Mesenchymal stem cell (in vitro differentiated cells and primary cell): ENCODE results near the gene PLRG1.

Experiments used
- DNase-seq: peaks from one replicate; pipeline ENCODE4 v3.0.0-alpha.2; 2013
- H2AFZ ChIP-seq: one replicate; pipeline ENCODE4 v1.6.1; 2013; ENCODE audit warnings: low read depth, mild to moderate bottlenecking, control low read depth, inconsistent platforms, low read length, moderate library complexity
- H2AK5ac ChIP-seq: 2 replicates; pipeline ENCODE4 v1.6.1; 2013; ENCODE audit warnings: low read length, moderate library complexity, mild to moderate bottlenecking, inconsistent platforms; ENCODE audit not compliant: severe bottlenecking
- H2BK120ac ChIP-seq: one replicate; pipeline ENCODE4 v1.6.1; 2013; ENCODE audit warnings: low read depth, mild to moderate bottlenecking, inconsistent platforms, low read length, moderate library complexity
- H2BK12ac ChIP-seq, 2 experiments: one replicate each; pipeline ENCODE4 v1.6.1; 2013; ENCODE audit warnings: inconsistent platforms in 2 of 2, low read length in 2 of 2, mild to moderate bottlenecking in 2 of 2, moderate library complexity in 2 of 2, control low read depth in 1 of 2
- H2BK15ac ChIP-seq: one replicate; pipeline ENCODE4 v1.6.1; 2013; ENCODE audit warnings: mild to moderate bottlenecking, low read depth, inconsistent platforms; ENCODE audit not compliant: poor library complexity, severe bottlenecking
- H2BK5ac ChIP-seq: 2 replicates; pipeline ENCODE4 v1.6.1; 2013; ENCODE audit warnings: low read depth, mild to moderate bottlenecking, low read length, control low read depth, inconsistent platforms; ENCODE audit not compliant: poor library complexity, severe bottlenecking
- H3K14ac ChIP-seq, 2 experiments: one replicate each; pipeline ENCODE4 v1.6.1; 2013; ENCODE audit warnings: inconsistent platforms in 2 of 2, low read length in 2 of 2, control low read depth in 1 of 2, mild to moderate bottlenecking in 1 of 2, moderate library complexity in 1 of 2
- H3K18ac ChIP-seq, 2 experiments: one replicate each; pipeline ENCODE4 v1.6.1; 2013; ENCODE audit warnings: inconsistent platforms in 2 of 2, low read length in 2 of 2, control low read depth in 1 of 2, low read depth in 1 of 2, mild to moderate bottlenecking in 1 of 2
- H3K23ac ChIP-seq, 2 experiments: one replicate each; pipeline ENCODE4 v1.6.1; 2013; ENCODE audit warnings: inconsistent platforms in 2 of 2, low read length in 2 of 2, mild to moderate bottlenecking in 2 of 2, moderate library complexity in 2 of 2, control low read depth in 1 of 2
- H3K27ac ChIP-seq: 2 replicates; pipeline ENCODE4 v1.5.1; 2013; ENCODE audit warnings: mild to moderate bottlenecking, moderate library complexity, low read length, control low read depth, inconsistent platforms; ENCODE audit not compliant: poor library complexity, severe bottlenecking
- H3K27me3 ChIP-seq, 2 experiments: 2 replicates each; pipeline versions ENCODE4 v1.6.1 to v1.7.0; 2013; ENCODE audit warnings: low read length in 2 of 2, mild to moderate bottlenecking in 2 of 2, moderate library complexity in 2 of 2, control low read depth in 1 of 2, inconsistent platforms in 1 of 2; ENCODE audit not compliant: control insufficient read depth in 1 of 2, insufficient read depth in 1 of 2
- H3K36me3 ChIP-seq, 2 experiments: 2 replicates each; pipeline versions ENCODE4 v1.6.1 to v1.7.0; 2013; ENCODE audit warnings: low read length in 2 of 2, control low read depth in 1 of 2, inconsistent platforms in 1 of 2, low read depth in 1 of 2, mild to moderate bottlenecking in 1 of 2; ENCODE audit not compliant: insufficient read depth in 2 of 2, control insufficient read depth in 1 of 2
- H3K4ac ChIP-seq, 2 experiments: one replicate each; pipeline ENCODE4 v1.6.1; 2013; ENCODE audit warnings: inconsistent platforms in 2 of 2, low read length in 2 of 2, mild to moderate bottlenecking in 2 of 2, moderate library complexity in 2 of 2, control low read depth in 1 of 2, low read depth in 1 of 2
- H3K4me1 ChIP-seq: 2 replicates; pipeline ENCODE4 v1.6.1; 2013; ENCODE audit warnings: low read depth, low read length, control low read depth; ENCODE audit not compliant: control insufficient read depth, insufficient read depth
- H3K4me2 ChIP-seq: 2 replicates; pipeline ENCODE4 v1.6.1; 2013; ENCODE audit warnings: low read length, mild to moderate bottlenecking, inconsistent platforms; ENCODE audit not compliant: poor library complexity, severe bottlenecking
- H3K4me3 ChIP-seq, 2 experiments: 2 replicates each; pipeline versions ENCODE4 v1.5.1 to v1.7.0; 2013; ENCODE audit warnings: low read length in 2 of 2, mild to moderate bottlenecking in 2 of 2, control low read depth in 1 of 2, low read depth in 1 of 2; ENCODE audit not compliant: insufficient read depth in 1 of 2
- H3K79me1 ChIP-seq: replicated peaks from 2 replicates; pipeline ENCODE4 v1.6.1; 2013; ENCODE audit warnings: mild to moderate bottlenecking, control low read depth, low read length, inconsistent platforms; ENCODE audit not compliant: poor library complexity, severe bottlenecking
- H3K9ac ChIP-seq: 2 replicates; pipeline ENCODE4 v1.7.0; 2013; ENCODE audit warnings: mild to moderate bottlenecking, low read length, moderate library complexity
- H3K9me3 ChIP-seq: 2 replicates; pipeline ENCODE4 v1.7.0; 2013; ENCODE audit warnings: mild to moderate bottlenecking, low read length; ENCODE audit not compliant: control insufficient read depth
- H4K8ac ChIP-seq: one replicate; pipeline ENCODE4 v1.6.1; 2013; ENCODE audit warnings: inconsistent platforms, mild to moderate bottlenecking, low read length, moderate library complexity
- H4K91ac ChIP-seq: one replicate; pipeline ENCODE4 v1.6.1; 2013; ENCODE audit warnings: mild to moderate bottlenecking, low read length, inconsistent platforms
- WGBS: methylation state at CpG from one replicate; pipeline ENCODE4 v1.1.7; 2013; ENCODE audit warnings: mixed read lengths; 5-methylcytosine and 5-hydroxymethylcytosine counted together

PLRG1 gene

DNA sequence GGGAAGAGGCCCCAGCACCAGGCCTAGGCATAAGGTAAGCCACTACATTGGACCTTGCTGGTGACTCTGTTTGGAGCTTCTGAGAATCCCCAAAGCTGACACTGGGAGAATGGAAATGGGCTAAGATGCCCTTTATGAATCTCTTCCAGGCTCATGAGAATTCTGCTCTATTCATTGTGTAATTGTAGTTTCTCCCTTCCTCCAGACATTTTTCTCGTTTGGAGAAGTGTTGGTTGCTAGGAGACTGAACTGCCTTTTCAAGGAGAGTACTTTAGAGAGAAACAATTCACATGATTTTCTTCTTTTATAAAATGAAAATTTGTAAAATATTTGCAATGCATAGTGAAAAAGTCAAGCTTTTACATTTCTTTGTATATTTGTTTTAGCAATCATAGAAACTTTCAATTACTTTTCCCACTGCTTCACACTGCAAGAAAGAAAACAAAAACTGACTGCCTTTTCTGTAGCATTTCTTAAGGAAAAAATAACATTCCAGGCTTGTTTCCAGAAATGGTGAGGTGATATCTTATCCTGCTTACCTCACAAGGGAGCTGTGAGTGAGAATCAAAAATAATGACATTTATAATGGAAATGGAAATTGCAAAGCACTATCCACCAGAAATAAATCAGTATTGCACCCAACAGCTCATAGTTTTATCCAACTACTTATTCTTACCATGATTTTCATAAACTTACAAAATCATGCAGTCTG lies 33.7 kb downstream of the PLRG1 start:
- H2AK5ac ChIP-seq = no peak overlapping the region
- H4K8ac ChIP-seq = no peak overlapping the region
- H3K14ac ChIP-seq = no peak overlapping the region
- peaks cover 4% of the 10 kb centered on the region for H3K9me3 ChIP-seq
- DNase-seq = no peak
- no peak overlapping the region for H3K9ac ChIP-seq
- no peak overlapping the region for H3K4ac ChIP-seq
- no CpG with 5 or more reads among the region's 1 CpG for WGBS
- H2BK12ac ChIP-seq = no peak overlapping the region
- H3K4me2 ChIP-seq = no peak overlapping the region
- no peak overlapping the region for H3K4me3 ChIP-seq
- no peaks in the 10 kb centered on the region for H3K79me1 ChIP-seq
- H2BK120ac ChIP-seq = no peak overlapping the region
- no peaks in the 10 kb centered on the region for H3K4me1 ChIP-seq
- no peak overlapping the region for H2AFZ ChIP-seq
- peaks cover 32 to 56% of the 10 kb centered on the region in 2 experiments for H3K27me3 ChIP-seq
- no peak overlapping the region for H2BK15ac ChIP-seq
- H4K91ac ChIP-seq = no peak overlapping the region
- H2BK5ac ChIP-seq = no peak overlapping the region
- H3K18ac ChIP-seq = no peak overlapping the region
- no peak overlapping the region for H3K23ac ChIP-seq
- no peaks in the 10 kb centered on the region for H3K36me3 ChIP-seq
- no peak overlapping the region for H3K27ac ChIP-seq

DNA sequence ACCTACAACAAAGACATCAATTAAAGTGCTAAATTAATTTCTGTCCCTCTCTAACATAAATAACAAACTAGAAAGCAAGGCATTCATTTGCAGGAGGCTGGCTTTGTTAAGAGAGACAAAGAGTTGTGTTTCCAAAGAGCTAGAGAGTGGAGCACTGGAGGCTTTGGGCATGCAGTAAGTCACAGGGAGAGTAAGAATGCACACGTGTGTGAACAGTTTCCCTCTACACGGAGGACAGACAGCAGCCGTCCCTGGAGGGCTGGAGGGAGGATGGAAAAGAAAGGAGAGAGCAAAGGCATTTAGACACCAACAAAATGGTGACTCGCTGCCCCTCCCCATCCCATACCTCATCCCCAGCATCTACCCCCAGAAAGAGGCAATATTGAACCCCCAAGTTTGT lies 38.2 kb downstream of the PLRG1 start:
- no peak overlapping the region for H2AFZ ChIP-seq
- H3K18ac ChIP-seq = no peak overlapping the region
- no peak overlapping the region for H3K23ac ChIP-seq
- H3K4me2 ChIP-seq = no peak overlapping the region
- H3K9me3 ChIP-seq = peaks cover 4% of the 10 kb centered on the region
- DNase-seq = no peak
- H3K9ac ChIP-seq = no peak overlapping the region
- no peak overlapping the region for H3K4ac ChIP-seq
- no peaks in the 10 kb centered on the region for H3K36me3 ChIP-seq
- H3K27ac ChIP-seq = no peak overlapping the region
- no peak overlapping the region for H2BK120ac ChIP-seq
- no peak overlapping the region for H4K8ac ChIP-seq
- H4K91ac ChIP-seq = no peak overlapping the region
- peaks cover 17 to 55% of the 10 kb centered on the region in 2 experiments for H3K27me3 ChIP-seq
- no peak overlapping the region for H2BK15ac ChIP-seq
- no peak overlapping the region for H2BK5ac ChIP-seq
- no peaks in the 10 kb centered on the region for H3K79me1 ChIP-seq
- 61% methylated on average over 2 of the region's 4 CpGs for WGBS
- no peak overlapping the region for H3K4me3 ChIP-seq
- H2AK5ac ChIP-seq = no peak overlapping the region
- H2BK12ac ChIP-seq = no peak overlapping the region
- no peak overlapping the region for H3K14ac ChIP-seq
- no peaks in the 10 kb centered on the region for H3K4me1 ChIP-seq

DNA sequence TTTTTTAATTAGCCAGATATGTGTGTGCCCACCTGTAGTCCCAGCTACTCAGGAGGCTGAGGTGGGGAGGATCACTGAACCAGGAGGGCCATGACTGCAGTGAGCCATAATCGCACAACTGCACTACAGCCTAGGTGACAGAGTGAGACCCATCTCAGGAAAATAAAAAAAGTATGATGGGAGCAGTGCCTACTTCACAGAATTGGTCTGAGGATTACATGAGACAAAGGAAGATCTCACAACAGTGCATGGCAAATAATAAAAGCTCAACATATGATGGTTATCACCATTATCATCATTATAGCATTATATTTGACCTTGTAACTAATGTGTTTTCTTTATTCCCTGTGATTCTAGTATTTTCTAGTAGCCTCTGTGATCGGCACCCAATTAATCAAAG lies 38.7 kb downstream of the PLRG1 start:
- H3K14ac ChIP-seq = no peak overlapping the region
- no peak overlapping the region for H3K4me3 ChIP-seq
- H3K18ac ChIP-seq = no peak overlapping the region
- no peak overlapping the region for H3K9ac ChIP-seq
- H3K36me3 ChIP-seq = no peaks in the 10 kb centered on the region
- H2AFZ ChIP-seq = no peak overlapping the region
- H3K4ac ChIP-seq = no peak overlapping the region
- H2BK120ac ChIP-seq = no peak overlapping the region
- no peak overlapping the region for H2BK5ac ChIP-seq
- H2BK12ac ChIP-seq = no peak overlapping the region
- H3K79me1 ChIP-seq = no peaks in the 10 kb centered on the region
- peaks cover 17 to 53% of the 10 kb centered on the region in 2 experiments for H3K27me3 ChIP-seq
- peaks cover 4% of the 10 kb centered on the region for H3K9me3 ChIP-seq
- no peak overlapping the region for H3K23ac ChIP-seq
- H2BK15ac ChIP-seq = no peak overlapping the region
- DNase-seq = no peak
- H3K27ac ChIP-seq = no peak overlapping the region
- no peak overlapping the region for H4K91ac ChIP-seq
- H3K4me1 ChIP-seq = no peaks in the 10 kb centered on the region
- no peak overlapping the region for H2AK5ac ChIP-seq
- H4K8ac ChIP-seq = no peak overlapping the region
- 61% methylated on average over 2 of the region's 2 CpGs for WGBS
- H3K4me2 ChIP-seq = no peak overlapping the region

GRCh38 chr4:154507156-154507555 lies 43.0 kb downstream of the PLRG1 start:
- Histone ChIP-seq H3K9ac (no peak overlapping the region), H4K8ac (no peak overlapping the region), H3K4me1 (no peaks in the 10 kb centered on the region), H3K4me3 (no peak overlapping the region), H3K18ac (no peak overlapping the region), H3K9me3 (no peaks in the 10 kb centered on the region), H3K79me1 (no peaks in the 10 kb centered on the region), H2AFZ (no peak overlapping the region), H3K4me2 (no peak overlapping the region), H3K27me3 (peaks cover 28 to 58% of the 10 kb centered on the region in 2 experiments), H3K4ac (no peak overlapping the region), H2BK120ac (no peak overlapping the region), H2BK12ac (no peak overlapping the region), H3K14ac (no peak overlapping the region), H4K91ac (no peak overlapping the region), H2BK5ac (no peak overlapping the region), H2BK15ac (no peak overlapping the region), H2AK5ac (no peak overlapping the region), H3K36me3 (no peaks in the 10 kb centered on the region), H3K23ac (no peak overlapping the region), H3K27ac (no peak overlapping the region)
- 92% methylated on average over 3 of the region's 3 CpGs for WGBS
- no peak for DNase-seq
